HG02852 (cell line): ENCODE data around the gene ARHGEF6.
A peak's percentile ranks its signal among the peaks of the same experiment; 100 is the strongest.
"Not testable (repeated sequence)": the region's sequence is repeated elsewhere in the genome, so short reads cannot be mapped to it uniquely, and the experiment has no call there.

Experiments
- ATAC-seq: cut with Tn5 transposase; IDR thresholded peaks from one replicate; pipeline ENCODE4 v1.9.1; 2021; ENCODE audit warnings: mild to moderate bottlenecking, moderate library complexity; ENCODE audit not compliant: unreplicated experiment

The ARHGEF6 gene

DNA sequence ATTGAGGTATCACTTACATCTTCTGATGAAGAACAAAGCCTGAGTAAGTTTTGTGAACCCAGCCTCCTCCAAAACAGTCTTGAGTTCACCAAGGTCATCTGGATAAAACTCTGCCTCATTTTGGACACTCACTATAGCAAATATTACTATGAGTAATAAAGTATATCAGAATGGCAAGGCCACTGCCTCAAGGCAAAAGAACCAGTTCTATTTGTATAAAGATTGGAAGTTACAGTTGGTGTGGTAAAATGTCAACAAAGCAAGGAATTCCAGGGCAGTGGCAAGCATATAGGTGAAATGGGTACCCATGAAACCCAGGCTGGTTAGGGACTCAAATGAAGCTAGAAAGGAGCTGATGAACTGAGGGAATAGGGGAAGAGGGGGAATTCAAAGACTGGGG is 2.4 kb upstream of the ARHGEF6 start:
- no peak for ATAC-seq

DNA sequence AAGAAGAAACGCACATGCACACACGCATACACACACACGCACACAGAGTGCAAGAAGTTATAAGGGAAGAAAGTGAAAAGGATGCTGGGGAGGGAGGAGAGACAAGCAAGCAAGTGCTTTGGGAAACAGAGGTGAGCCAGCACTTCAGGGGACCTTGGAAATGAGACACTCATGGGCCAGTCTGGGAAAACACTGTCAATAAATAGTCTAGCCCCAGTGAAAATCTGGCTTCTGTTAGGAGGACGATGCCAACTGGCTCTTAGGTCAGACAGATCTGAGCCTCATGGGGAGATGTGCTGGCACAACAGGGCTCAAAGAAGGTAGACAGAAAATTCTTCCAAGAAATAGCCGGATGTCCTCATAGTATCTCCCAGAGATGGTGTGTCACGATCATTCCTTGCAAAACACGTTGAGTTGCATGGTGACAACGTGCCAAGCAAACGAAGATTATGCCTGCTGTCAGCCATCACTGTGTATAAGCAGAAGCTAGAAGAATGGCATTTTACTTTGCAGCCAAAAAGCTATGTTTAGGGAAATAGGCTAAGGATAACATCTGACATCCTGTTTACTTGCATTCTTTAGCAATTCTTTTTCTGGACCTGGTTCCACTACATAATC is 557 bp upstream of the ARHGEF6 start:
- ATAC-seq = no peak

DNA sequence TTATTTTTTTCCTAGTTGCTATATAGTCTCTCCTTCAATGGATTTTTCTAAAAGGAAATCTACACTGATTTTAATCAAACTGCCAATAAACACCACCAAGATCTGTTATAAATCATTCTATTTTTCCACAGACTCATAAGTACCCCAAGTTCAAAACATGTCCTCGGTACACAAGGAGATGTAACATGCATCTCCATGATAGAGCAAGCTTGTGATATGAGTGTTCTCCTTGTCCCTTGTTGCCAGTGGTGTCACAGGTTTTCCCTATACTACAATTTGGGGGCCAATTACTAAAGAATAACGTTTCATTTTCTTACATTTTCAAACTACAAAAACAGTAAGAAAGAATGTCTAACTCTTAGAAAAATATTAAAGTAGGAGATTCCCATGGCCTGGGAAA is 491 bp downstream of the ARHGEF6 start:
- no peak for ATAC-seq

DNA sequence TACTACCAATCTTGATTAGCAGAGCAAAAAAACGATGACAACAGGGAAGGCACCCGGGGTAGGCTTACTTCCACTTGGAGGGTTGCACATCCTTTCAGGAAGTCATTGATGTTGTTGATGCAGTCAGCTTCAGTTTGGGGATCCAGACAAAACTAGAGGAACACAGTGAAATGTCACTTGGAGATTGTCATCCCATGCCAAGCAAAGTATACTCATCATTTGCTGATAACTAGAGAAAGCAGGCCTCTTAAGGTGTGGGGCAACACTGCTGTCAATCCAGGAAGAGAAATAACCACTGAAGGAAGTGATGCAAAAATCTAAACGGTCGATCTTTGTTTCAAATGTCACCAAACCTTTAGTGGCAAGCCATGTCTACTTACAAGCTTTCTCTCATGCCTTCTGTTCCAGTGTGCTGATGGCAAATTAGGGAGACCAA is 1.4 kb downstream of the ARHGEF6 start:
- ATAC-seq = no peak

DNA sequence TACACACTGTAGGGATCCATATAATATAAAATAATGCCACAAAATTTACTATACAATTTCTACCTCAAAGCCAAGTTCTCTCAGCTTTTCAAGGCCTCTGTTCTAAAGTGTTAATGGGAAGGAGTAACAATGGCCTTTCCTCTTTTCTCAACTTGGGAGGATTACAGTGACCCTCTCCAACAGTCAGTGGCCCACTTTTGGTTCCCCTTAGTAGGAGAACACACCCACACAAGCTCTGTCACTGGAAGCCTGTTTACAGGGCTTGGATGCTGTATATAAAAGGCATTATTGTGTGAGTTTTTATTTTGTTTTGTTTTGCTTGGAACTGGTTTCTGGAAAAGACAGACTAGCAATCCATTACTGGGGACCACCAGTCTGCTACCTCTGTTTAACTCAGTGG is 1.8 kb downstream of the ARHGEF6 start:
- no peak for ATAC-seq

DNA sequence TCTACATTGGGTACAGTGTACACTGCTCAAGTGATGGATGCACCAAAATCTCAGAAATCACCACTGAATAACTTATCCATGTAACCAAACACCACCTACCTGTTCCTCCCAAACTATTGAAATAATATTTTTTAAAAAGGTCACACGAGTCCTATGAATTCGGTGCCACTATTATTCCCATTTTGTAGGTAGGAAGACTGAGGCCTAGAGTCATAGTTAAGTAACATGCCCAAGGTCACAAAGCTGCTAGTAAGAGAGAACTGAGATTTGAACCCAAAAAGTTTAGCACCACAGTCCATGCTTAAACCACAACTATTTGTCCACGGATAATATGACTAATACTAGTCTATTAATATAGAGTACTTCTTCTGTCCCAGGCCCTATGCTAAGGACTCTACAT is 2.7 kb downstream of the ARHGEF6 start:
- ATAC-seq = no peak

DNA sequence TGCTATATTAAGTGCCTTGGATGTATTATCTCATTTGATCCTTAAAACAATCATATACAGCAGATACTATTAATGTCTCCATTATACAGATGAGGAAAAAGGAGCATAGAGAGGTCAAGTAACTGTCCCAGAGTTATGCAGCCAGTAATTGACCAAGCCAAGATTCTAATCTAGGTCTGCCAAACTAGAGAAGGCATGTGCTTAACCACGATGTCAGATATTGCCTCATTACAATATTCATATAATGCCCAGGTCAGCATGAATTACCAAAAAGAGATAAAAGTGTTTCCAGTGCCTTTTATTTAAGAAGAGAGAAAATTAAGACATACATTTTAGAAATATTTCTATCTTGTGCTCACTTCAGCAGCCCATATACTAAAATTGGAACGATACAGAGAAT is 7.1 kb downstream of the ARHGEF6 start:
- no peak for ATAC-seq

DNA sequence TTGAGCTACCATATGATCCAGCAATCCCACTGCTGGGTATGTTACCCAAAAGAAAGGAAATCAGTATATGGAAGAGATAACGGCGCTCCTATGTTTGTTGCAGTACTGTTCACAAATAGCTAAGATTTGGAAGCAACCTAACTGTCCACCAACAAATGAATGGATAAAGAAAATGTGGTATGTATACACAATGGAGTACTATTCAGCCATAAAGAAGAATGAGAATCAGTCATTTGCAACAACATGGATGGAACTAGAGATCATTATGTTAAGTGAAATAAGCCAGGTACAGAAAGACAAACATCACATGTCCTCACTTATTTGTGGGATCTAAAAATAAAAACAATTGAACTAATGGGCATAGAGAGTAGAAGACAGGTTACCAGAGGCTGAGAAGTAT is 8.9 kb downstream of the ARHGEF6 start:
- ATAC-seq = not testable (repeated sequence)

DNA sequence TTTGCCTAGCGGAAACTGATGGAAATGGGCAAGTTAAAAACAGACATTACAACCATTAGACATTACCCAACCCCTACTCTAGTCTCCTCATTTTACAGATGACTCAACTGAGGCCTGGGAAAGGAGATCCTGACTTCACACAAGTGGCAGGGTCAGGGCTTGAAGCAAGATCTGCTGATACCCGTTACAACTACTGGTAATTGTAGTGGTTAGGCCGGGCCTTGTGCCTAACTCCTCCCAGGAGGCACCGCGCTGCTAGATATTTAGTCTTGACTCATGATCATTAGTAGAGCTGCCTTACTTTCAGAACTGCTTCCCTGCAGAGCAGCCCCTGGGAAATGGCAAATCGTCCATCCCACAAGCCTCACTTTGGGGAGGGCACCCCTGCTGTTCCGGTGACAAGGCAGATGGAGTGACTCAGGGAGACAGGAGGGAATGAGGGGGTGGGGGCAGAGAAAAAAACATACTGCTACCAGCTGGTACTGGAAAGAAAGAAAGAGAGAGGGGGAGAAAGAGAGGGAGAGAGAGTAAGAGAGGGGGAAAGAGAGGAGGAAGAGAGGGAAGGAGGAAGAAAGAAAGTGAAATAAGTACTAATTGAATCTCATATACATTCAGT is 12.2 kb downstream of the ARHGEF6 start:
- no peak for ATAC-seq

DNA sequence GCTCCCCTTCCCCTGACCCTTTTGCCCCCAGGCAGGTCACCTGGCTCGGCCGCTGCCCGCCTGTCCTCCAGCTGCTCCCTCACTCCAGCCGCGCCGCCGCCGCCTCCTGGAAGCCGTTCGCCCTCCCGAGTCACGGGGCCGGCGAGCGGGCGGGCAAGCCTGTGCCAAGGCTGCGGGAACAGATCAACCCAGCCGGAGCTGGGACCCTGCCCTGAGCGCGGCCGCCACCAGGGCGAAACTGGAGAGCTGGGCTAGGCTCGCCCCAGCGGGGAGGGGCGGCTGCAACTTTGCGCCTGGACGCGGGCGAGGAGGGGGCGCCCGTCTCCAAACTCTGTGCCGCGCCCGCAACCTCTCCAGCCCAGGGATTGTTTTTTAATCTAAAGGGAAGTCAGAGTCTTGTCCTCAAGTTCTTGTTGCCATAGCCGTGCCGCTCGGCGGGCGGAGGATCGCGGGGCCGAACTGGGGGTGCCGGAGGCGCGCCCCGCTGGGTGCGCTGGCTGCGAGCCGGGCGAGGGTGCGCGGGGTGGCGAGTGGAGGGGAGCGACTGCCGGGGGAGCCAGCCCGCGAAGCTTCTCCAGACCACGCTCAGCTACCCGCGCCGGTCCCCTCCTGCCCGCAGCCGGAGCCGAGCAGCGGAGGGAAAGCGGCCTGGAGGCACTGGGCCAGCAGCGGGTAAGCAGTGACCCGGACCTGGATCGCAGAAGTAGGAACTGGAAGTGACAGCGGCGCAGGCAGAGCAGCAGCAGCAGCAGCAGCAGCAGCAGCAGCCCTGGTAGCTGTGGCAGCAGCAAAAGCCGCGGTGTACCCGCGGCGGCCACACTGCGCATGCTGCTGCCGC is 13.4 kb downstream of the ARHGEF6 start:
- peak; percentile 70 for ATAC-seq

DNA sequence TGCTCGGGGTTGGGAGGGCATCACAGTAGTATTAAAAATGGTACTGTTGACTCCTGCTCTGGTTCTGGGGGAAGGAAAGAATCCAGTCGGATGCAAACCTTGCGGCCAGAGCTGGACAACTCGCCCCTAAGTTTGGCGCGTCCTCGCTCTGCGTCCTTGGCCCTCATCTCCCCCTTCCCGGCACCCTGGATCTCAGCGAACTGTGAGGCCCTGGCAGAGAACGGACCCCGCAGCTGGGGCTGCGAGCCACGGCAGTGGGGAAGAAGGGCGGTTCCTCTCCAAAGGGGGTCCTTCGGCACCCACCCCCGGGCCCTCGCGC is 14.0 kb downstream of the ARHGEF6 start:
- ATAC-seq = no peak

DNA sequence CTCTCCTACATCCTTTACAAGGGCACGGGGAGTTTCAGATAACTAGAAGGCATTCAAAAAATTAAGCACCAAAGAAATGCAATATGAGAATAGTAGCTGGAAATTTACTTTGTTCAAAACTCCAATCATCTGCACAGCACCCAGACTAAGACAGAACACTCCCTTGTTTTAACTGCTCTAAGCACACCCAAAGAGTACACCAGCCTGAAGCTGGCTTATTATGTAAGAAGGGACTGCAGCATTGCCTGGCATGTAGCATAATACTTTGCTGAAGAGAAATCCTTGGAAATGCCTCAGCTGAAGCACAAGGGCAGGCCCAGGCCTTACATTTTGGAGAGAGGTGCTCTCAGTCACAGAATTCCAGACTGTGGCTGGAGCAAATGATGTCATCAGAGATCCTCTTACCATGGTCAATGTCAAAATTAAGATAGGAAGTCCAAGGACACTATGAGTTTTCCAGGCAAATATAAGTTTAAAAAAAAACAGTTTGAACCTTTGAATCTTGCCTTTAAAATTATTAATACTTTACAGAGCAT is 14.8 kb downstream of the ARHGEF6 start:
- ATAC-seq = no peak

DNA sequence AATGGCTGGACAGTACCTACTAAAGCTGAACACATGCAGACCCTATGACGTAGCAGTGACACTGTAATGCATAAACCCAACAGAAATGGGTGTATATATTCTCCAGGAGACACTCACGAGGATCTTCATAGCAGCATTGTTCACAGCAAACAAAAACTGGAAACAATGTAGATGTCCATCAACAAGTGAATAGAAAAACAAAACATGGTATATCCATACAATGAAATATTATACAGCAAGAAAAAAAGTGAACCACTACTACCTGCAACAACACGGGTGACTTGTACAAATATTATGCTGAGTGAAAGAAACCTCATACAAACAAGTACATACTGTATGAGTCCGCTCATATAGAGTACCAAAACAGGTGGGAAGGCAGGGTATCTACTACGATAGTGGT is 16.5 kb downstream of the ARHGEF6 start:
- ATAC-seq = no peak

DNA sequence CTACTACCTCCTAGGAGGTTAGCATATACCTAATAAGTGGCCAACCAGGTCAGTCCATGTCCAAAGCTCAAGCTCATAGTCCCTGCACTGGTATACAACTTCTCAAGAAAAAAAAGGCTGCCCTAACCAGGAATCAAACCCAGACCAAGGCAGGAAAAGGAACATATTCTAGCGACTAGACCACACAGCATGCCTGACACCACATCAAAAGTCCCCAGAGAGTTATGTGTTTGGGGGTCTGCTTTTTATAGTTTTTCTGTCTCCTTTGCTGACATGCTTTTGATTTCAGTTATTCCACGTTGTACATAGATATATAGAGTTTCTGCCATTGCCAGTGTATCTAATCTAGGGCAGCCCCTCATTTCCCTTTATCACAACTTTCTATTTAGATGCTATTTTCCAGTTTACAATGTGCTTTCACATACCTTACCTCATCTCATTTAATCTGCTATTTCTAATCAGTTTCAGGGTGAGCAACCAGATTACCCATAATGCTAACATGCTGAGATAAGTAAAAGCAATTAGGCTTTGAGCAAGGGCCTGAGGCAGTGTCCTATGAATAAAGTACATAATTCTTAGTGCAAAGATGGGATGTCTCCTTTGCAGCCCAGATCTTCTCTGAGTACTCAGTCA is 17.8 kb downstream of the ARHGEF6 start:
- ATAC-seq = no peak

DNA sequence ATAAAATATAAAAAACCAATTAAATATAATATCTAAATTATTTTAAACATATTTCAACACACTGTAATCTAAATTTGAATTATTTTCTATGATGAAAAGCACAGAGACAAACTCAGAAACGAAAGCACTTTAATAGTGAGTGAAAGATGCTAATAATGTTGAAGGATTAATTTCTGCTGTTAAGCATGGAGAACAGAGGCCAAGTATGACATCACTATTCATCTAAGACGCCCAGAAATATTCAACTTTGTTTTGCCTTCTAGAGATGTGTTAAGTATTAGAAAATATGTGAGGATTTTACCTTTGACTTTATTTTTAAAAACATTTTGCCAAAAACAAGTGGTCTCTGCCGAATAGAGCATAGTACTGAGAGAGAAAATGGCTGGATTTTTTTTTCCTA is 19.3 kb downstream of the ARHGEF6 start:
- ATAC-seq = no peak

DNA sequence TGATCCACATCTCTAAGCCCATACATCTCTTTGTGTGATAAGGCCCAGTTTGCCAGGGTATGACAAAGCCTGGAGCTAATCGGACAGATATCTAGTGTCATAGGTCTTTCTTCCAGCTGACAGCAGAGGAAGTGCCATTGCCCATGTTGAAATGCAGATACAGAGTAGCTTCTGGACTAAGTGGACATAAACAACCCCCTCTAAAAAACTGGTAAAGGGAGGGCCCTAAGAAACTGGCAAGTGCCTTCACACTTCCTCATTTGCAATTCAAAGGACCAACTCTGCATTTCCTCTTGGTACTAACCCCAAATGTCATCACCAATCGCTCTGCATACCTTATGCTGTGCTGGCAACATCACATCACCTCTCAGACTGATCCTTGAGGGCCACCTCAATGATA is 20.8 kb downstream of the ARHGEF6 start:
- ATAC-seq = peak; percentile 54

DNA sequence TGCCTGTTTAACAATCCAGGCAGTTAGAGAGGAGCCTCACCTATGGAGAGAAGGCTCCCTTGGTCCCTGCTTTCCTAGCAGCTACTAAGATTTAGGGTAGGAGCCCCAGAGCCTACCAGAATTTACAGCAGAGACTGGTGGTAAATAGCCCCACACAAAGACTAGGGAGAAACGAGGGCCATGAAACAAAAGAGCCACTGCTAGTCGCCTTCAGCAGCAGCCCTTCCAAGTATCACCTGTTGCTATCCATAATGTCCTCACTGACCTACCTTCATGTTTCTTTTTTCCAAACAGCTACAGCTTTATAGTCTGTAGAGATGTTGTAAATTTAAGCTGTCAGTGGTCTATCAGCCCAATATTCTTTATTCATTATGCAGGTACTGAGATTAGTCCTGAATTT is 25.3 kb downstream of the ARHGEF6 start:
- ATAC-seq = no peak

DNA sequence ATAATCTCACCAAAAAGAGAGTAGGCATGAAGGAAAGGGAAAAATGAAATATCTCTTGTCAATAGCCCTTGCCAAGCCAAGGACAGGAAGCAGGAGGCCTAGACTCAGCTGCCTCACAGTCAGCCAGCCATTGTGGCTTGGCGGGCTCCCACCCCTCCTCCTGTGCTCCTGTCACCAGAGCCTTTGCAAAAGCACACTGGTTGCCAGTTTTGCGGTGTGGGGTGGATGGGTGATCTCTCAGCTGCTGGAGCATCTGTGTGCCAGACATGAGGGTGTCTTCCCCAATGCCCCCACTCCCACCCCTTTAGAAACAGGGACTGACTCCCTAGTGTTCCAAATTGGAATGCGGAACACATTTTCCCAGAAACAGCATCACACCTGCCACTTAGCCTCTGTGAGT is 26.1 kb downstream of the ARHGEF6 start:
- no peak for ATAC-seq

DNA sequence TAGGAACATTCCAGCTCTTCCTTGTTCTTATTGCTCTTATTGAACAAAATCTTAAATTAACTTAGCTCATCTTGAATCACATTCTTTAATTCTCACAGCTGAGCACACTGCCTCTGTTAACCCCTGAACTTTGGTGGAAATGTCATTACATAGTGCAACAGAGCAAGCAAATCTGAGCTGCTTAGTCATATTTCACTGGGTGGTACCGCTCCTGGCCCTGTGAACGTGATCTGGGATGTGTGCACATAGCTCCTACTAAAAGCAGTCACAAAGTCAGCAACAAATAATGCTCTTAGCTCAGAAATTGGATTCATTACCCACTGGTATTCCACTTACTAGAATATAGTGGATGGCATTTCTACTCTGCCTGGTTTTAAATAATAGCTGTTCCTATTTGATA is 27.9 kb downstream of the ARHGEF6 start:
- no peak for ATAC-seq

DNA sequence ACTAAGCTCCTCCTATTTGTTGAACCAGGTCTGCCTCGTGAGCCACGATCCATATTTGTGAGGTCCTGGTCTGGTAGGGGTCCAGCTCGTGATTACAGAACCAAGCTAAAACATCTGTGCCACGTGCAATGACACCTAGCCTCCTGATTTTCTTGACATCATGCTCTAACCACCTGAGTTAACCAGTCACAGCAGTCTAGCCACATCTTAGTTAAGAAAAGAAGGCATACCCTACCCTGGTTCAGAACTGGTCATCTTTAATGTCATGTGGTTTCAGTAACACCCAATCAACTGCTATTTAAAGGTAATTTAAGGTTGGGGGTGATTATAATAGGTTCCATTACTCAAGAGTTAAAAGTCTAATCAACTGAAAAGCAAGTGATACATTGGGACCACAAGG is 28.4 kb downstream of the ARHGEF6 start:
- no peak for ATAC-seq

DNA sequence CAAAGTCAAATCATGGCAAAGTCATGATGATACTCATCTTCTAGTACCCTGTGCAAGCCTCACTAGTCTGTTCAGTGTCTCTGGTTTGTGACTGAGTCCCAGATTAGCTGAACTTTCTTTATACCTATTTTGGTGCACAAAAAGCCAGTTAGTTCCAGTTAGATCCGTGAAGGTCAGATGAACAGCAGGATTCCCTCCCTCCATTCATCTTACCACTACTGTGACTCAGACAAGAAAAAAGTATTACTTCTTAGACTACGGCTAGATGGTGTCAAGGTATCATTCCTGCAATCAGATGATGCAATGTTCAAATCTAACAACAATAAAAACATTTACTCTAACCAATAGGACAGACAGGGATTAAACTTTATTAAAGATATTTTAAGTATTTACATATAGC is 30.4 kb downstream of the ARHGEF6 start:
- ATAC-seq = no peak
